HG03521 (cell line): ENCODE data around the gene PLBD2.

Experiments
- ATAC-seq: cut with Tn5 transposase; IDR thresholded peaks from one replicate; pipeline ENCODE4 v1.9.1; 2021; ENCODE audit warnings: mild to moderate bottlenecking, moderate library complexity; ENCODE audit not compliant: unreplicated experiment

The PLBD2 gene

DNA sequence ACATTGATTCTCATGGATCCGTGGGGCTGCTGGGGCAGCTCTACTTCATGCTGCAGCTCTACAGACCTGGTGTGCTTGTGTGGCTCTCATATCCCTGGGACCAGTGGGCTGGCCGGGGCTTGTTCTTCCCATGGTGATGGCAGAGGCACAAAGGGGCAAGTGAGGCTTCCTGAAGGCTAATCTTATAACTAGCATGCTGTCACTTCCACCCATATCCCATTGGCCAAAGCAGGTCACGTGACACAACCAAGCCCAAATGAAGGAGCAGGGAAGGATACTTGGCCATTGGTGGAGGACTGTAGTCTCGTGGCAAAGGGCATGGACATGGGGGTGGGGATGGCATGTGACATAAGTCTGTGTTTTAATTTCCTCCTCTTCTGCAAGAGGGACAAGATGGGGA, 9.9 kb downstream of the PLBD2 start:
- no peak for ATAC-seq

DNA sequence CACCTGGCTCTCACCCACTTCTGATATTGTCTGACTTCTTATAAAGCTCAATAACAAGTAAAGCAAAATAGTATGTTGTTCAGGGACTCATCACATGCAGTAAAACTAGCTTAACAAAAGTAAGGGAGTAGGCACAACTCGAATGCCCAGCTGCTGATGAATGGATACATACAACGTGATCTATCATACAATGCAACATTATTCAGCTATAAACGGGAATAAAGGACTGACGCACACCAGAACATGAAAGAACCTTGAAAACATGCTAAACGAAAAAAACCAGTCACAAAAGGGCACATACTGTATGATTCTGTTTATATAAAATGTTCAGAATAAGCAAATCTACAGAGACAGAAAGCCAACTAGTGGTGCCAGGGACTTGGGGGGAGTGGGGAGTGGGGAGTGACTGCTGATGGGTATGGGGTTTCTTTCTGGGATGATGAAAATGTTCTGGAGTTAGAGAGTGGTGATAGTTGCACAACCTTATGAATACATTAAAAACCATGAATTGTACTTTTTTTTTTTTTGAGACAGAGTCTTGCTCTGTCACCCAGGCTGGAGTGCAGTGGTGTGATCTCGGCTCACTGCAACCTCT, 11.1 kb downstream of the PLBD2 start:
- no peak for ATAC-seq

- no peak for ATAC-seq
Measured at GRCh38 chr12:113370923-113371682, 12.7 kb downstream of the PLBD2 start.

DNA sequence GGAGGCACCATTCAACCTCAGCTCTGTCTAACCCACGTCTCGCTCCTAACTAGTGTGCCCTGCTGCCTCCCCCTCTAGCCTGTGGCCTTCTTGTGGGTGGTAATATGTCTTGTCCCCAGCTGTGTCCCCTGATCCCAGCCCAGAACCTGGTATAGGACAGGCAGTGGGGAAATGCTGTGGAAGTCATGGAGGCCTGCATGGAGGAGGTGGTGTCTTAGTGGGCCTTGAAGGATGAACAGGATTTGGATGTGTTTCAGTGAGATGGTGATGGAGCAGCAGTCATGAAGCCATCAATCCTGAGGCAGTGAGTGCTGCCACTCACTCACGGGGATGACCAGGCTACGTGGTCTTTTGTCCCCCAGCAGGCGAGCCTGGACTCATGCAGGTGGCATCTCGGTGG, 13.4 kb downstream of the PLBD2 start:
- ATAC-seq, result no peak

DNA sequence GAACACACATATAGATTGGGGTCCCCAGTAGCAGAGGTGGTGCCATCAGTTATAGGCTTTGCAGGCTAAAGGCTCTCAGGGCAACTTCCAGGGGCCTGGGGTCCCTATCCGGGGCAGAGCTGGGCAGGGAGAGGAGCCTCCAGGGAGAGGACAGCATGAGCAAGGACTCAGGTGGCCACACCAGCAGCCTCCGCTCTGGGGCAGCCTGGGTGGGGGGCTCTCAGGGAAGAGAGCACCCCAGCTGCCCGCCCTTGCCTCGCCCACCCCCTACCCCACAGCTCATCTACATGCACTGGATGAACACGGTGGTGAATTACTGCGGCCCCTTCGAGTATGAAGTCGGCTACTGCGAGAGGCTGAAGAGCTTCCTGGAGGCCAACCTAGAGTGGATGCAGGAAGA, 14.0 kb downstream of the PLBD2 start:
- no peak for ATAC-seq

DNA sequence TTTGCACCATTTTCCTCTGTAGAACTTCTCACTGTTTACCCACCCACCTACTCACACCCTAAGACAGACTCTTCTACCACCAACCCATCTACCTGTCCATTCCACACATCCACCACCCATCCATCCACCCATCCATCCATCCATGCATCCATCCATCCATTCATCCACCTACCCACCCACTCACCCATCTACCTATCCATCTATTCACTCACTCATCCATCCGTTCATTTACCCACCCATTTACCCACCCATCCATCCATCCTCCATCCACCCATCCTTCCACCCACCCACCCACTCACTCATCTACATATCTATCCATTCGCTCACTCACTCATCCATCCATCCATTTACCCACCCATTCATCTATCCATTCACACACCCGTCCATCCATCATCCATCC, 15.1 kb downstream of the PLBD2 start:
- no peak for ATAC-seq

DNA sequence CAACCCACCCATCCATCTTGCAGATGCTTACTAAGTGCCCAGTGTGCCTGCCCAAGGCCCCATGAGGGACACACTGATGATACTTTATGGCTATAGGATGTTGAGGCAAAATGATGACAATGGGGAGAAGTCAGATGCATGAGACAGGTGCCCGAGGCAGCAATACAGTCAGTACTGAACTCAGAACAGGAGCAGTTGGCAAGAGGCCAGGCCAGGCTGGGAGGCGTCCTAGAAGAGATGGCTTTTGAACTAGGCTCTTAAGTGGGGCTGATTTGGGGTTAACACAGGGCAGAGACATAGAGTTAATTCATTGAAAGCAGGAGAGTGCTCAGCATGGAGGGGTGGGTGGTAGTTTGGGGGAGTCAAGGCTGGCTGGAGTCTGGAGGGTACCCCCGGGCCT, 15.6 kb downstream of the PLBD2 start:
- no peak for ATAC-seq

GRCh38 chr12:113374823-113375428, 16.5 kb downstream of the PLBD2 start:
- ATAC-seq, result no peak

- no peak for ATAC-seq
Measured at GRCh38 chr12:113378291-113378690, 19.9 kb downstream of the PLBD2 start.

GRCh38 chr12:113381220-113381619, 22.8 kb downstream of the PLBD2 start:
- no peak for ATAC-seq

DNA sequence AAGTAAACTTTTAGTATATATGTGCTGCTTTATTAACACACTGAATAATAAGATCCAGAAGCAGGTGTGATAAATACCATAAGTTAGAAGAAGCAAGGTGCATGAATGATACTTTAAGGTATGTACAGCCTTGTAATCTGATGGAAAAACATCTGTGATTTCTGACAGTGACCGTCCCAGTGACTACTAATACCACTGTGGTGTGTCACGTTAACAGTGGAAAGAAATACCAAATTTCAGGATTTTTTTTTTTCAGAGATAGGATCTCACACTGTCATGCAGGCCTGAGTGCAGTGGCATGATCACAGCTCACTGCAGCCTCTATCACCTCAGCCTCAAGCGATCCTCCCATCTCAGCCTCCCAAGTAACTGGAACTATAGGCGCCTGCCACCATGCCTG, 23.8 kb downstream of the PLBD2 start:
- no peak for ATAC-seq

GRCh38 chr12:113384778-113385177, 26.4 kb downstream of the PLBD2 start:
- no peak for ATAC-seq

GRCh38 chr12:113385282-113385882, 27.0 kb downstream of the PLBD2 start:
- no peak for ATAC-seq

DNA sequence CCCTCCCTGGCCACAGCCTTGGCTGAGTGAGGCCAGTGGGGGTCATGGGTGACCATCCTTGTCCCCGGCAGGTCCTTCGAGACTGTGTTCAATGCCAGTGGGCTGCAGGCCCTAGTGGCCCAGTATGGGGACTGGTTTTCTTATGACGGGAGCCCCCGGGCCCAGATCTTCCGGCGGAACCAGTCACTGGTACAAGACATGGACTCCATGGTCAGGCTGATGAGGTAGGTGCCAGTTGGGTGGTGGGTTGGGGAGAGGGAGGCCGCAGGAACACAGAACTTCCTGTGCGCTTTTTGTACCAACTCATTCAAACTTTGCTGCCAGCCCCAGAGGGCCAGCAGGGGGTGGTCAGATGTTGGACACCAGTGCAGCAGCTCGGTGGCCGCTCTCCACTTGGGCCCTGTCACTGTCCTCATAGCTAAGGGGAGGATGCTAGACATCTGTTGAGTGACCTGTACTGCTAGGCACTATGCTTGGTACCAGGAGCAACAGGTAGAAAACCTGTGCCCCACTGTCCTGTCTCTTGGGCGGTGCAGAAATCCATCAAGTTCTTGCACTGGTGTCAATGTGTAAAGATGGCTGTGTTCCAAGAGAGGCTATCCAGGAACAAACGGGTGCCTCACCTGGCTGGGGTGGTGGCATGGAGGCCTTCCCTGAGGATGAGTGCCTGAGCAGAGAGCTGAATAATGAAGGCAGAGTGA, 28.6 kb downstream of the PLBD2 start:
- no peak for ATAC-seq

GRCh38 chr12:113387631-113388030, 29.2 kb downstream of the PLBD2 start:
- no peak for ATAC-seq

GRCh38 chr12:113388351-113388750, 30.0 kb downstream of the PLBD2 start:
- no peak for ATAC-seq

DNA sequence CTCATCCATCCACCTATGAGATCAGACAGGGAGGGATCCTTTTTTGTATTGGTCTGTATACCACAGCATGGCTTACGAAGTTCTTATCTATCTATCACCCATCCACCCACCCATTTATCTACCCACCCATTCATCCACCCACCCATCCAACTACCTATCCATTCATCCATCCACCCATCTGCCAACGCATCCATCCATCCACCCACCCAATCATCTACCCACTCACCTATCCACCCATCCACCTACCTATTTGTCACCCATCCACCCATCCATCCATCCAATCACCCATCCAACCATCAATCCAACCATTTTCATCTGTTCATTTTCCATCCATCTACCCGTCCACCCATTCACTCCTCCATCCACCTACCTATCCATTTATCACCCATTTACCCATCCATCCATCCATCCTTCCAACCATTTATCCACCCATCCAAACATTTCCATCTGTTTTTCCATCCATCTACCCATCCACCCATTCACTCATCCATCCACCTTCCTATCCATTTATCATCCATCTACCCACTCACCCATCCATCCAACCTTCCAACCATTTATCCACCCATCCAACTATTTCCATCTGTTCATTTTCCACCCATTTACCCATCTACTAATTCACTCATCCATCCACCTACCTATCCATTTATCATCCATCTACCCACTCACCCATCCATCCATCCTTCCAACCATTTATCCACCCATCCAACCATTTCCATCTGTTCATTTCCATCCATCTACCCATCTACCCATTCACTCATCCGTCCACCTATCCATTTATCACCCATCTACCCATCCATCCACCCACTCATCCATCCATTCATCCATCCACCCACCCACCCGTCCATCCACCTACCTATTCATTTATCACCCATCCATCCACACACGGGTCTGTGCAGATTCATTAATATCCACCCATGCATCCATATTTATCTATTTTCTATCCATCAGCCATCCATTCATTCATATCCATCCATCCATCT, 32.0 kb downstream of the PLBD2 start:
- no peak for ATAC-seq

- ATAC-seq, result no peak
Measured at GRCh38 chr12:113391145-113391544, 32.8 kb downstream of the PLBD2 start.

- no peak for ATAC-seq
Measured at GRCh38 chr12:113391650-113392337, 33.4 kb downstream of the PLBD2 start.

DNA sequence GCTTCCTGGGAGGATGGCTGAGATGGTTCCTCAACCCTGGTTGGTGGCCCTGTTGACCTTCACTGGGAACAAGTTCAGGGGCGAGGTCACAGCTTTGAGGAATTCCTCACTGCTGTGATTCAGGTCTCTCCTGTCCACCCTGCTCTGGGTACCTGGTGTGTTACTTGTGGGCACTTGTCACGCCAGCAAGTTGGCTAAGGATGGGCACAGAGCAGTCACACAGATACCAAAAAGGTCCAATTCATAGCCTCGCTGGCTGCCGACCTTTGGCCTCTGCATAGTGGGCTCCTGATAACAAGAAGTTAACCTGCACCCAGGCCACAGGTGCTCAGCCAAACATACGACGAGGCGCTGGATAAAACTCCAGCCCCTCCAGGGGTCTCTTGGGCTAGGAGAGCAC, 34.1 kb downstream of the PLBD2 start:
- no peak for ATAC-seq
